SK-N-MC (cell line): ENCODE data around the gene TBC1D2B.

Source experiments
- DNase-seq: peaks from one replicate; pipeline ENCODE4 v3.0.0-alpha.2; 2011; ENCODE audit warnings: low read depth, low spot score
- H3K27ac ChIP-seq: fragments of 200-600 bp; sonication (generic); 2 replicates; pipeline ENCODE4 v1.5.1; 2016; ENCODE audit warnings: mixed run types
- H3K36me3 ChIP-seq: fragments of 200-600 bp; sonication (generic); 2 replicates; pipeline ENCODE4 v1.6.1; 2017; ENCODE audit warnings: antibody characterized with exemption, low read length, mixed read lengths; ENCODE audit not compliant: insufficient read depth
- H3K4me3 ChIP-seq: fragments of 200-600 bp; sonication (generic); 2 replicates; pipeline ENCODE4 v1.5.1; 2016
- H3K9ac ChIP-seq: fragments of 200-600 bp; sonication (generic); 2 replicates; pipeline ENCODE4 v1.8.0; 2017; ENCODE audit warnings: mixed run types, mixed read lengths; ENCODE audit not compliant: insufficient read length
- H3K9me3 ChIP-seq: fragments of 200-600 bp; sonication (generic); 2 replicates; pipeline ENCODE4 v1.6.1; 2017; ENCODE audit warnings: low read depth, mild to moderate bottlenecking, antibody characterized with exemption, low read length, moderate library complexity, mixed read lengths
- EZH2 ChIP-seq: fragments of 200-600 bp; sonication (generic); IDR thresholded peaks from one replicate; pipeline ENCODE4 v1.6.1; 2017; ENCODE audit warnings: antibody characterized with exemption
- FOXP2 ChIP-seq: optimal IDR thresholded peaks from 2 replicates; pipeline ENCODE3; 2011; ENCODE audit warnings: mild to moderate bottlenecking, moderate library complexity; ENCODE audit not compliant: insufficient read depth; ENCODE audit errors: extremely low read length, control extremely low read depth
- POLR2AphosphoS5 ChIP-seq: IDR thresholded peaks from 2 replicates; pipeline ENCODE4 v1.6.1; 2012; ENCODE audit warnings: mild to moderate bottlenecking, low read depth, low read length, borderline replicate concordance

Gene TBC1D2B

GRCh38 chr15:78055919-78056713 lies 21.4 kb downstream of the TBC1D2B start:
- no peak for DNase-seq
- TF ChIP-seq POLR2AphosphoS5 (no peak), EZH2 (no peak), FOXP2 (no peak)
- H3K4me3 ChIP-seq, result no peak overlapping the region
- no peak overlapping the region; the same call in 1 of the 2 replicates for H3K27ac ChIP-seq
- no peak overlapping the region for H3K9ac ChIP-seq
- peaks cover 48% of the 10 kb centered on the region for H3K36me3 ChIP-seq
- H3K9me3 ChIP-seq, result no peaks in the 10 kb centered on the region

- no peak for DNase-seq
Measured at GRCh38 chr15:78054966-78055365, 22.5 kb downstream of the TBC1D2B start.

DNA sequence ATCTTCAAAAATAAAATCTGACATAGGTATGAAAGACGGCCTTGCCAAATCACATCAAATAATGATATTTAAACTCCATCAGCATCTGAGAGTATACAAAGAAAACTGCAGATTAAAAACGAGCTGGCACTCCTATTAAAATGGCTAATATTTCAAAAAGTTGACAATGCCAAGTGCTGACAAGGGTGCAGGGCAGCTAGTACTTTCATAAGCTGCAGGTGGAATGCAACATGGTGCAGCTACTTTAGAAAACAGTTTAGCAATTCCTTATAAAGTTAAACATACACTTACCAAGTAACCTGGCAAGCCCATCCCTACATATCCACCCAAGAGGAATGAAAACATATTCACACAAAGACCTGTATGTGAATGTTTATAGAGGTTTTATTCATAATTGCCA lies 23.0 kb downstream of the TBC1D2B start:
- Histone ChIP-seq H3K9me3 (no peaks in the 10 kb centered on the region), H3K27ac (no peak overlapping the region), H3K36me3 (peaks cover 64% of the 10 kb centered on the region), H3K4me3 (no peak overlapping the region), H3K9ac (no peak overlapping the region)
- DNase-seq, result no peak
- no peak for TF ChIP-seq EZH2
- TF ChIP-seq FOXP2, result no peak
- no peak for TF ChIP-seq POLR2AphosphoS5

More at GRCh38 chr15:78054966-78055365, 22.5 kb downstream of the TBC1D2B start:
- H3K9ac ChIP-seq, result no peak overlapping the region
- H3K27ac ChIP-seq, result no peak overlapping the region
- no peak overlapping the region for H3K4me3 ChIP-seq
- no peak for TF ChIP-seq POLR2AphosphoS5
- TF ChIP-seq FOXP2, result no peak
- no peak for TF ChIP-seq EZH2
- no peaks in the 10 kb centered on the region for H3K9me3 ChIP-seq
- H3K36me3 ChIP-seq, result peaks cover 60% of the 10 kb centered on the region

- Histone ChIP-seq H3K9ac (peak overlapping the region; percentile 52), H3K36me3 (peaks cover 64% of the 10 kb centered on the region), H3K9me3 (no peaks in the 10 kb centered on the region), H3K4me3 (peak overlapping the region; percentile 39; the same call in 1 of the 2 replicates), H3K27ac (peak overlapping the region; percentile 77)
- no peak for DNase-seq
- no peak for TF ChIP-seq FOXP2
Measured at GRCh38 chr15:78052545-78052944, 25.0 kb downstream of the TBC1D2B start.

DNA sequence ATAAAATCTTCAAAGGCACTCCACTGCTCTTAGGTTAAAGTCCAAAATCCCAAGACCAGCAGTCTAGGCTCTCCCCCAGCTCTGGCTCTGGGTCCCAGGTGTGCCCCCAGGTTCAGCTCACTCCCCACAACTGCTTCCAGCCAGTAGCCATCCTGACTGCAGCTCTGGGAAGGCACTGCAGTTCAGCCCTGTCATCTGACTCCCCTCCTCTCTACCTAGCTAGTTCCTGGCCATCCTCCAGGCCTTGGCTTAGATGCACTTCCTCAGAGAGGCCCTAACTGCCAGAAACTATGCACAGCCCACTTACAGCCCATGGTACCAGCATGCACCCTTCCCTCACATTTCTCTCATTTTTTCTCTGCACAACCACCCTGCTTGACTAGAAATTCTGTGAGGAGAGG lies 25.5 kb downstream of the TBC1D2B start:
- no peak overlapping the region for H3K9ac ChIP-seq
- DNase-seq, result no peak
- peak overlapping the region; percentile 39; the same call in 1 of the 2 replicates for H3K4me3 ChIP-seq
- no peak for TF ChIP-seq POLR2AphosphoS5
- no peak for TF ChIP-seq EZH2
- no peak for TF ChIP-seq FOXP2
- no peaks in the 10 kb centered on the region for H3K9me3 ChIP-seq
- peaks cover 70% of the 10 kb centered on the region for H3K36me3 ChIP-seq
- H3K27ac ChIP-seq, result peak overlapping the region; percentile 77

DNA sequence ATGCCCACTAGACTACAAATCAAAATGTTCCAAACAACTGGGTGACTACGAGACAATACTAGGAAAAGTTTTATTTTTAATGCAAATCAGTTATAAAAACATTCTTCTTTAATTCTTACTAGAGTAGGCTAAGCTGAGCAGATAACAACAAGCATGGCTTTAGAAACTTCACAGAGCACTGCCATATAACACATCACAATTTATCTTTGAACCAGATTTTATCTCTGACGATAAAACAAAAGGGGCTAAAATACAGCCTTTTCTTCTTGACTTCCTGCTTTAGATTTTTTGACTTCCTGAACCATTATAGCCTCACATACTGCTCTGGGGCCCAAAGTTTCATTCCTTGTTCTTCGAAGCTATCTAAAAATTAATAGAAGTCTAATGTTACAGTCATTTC lies 25.9 kb downstream of the TBC1D2B start:
- DNase-seq, result no peak

GRCh38 chr15:78050826-78051225 lies 26.7 kb downstream of the TBC1D2B start:
- H3K9ac ChIP-seq, result no peak overlapping the region
- H3K4me3 ChIP-seq, result no peak overlapping the region
- H3K9me3 ChIP-seq, result no peaks in the 10 kb centered on the region
- H3K27ac ChIP-seq, result peak overlapping the region; percentile 77
- H3K36me3 ChIP-seq, result peaks cover 76% of the 10 kb centered on the region
- TF ChIP-seq EZH2 (no peak), FOXP2 (no peak), POLR2AphosphoS5 (no peak)
- no peak for DNase-seq

More for the DNA sequence above, 25.9 kb downstream of the TBC1D2B start:
- no peak overlapping the region for H3K9ac ChIP-seq
- TF ChIP-seq EZH2 (no peak), POLR2AphosphoS5 (no peak), FOXP2 (no peak)
- no peak overlapping the region for H3K4me3 ChIP-seq
- no peaks in the 10 kb centered on the region for H3K9me3 ChIP-seq
- peak overlapping the region; percentile 77 for H3K27ac ChIP-seq
- H3K36me3 ChIP-seq, result peaks cover 74% of the 10 kb centered on the region

GRCh38 chr15:78050441-78050809 lies 27.1 kb downstream of the TBC1D2B start:
- no peak for DNase-seq
- no peaks in the 10 kb centered on the region for H3K9me3 ChIP-seq
- H3K27ac ChIP-seq, result peak overlapping the region; percentile 77; the same call in 1 of the 2 replicates
- no peak overlapping the region for H3K4me3 ChIP-seq
- H3K9ac ChIP-seq, result no peak overlapping the region
- no peak for TF ChIP-seq EZH2
- H3K36me3 ChIP-seq, result peaks cover 71% of the 10 kb centered on the region
